ENCODE results near the gene ABHD17C. TPM values are rescaled to one million over a fixed set of nuclear protein-coding genes. Genes with fewer than 3 reads are reported as not detected.

The ABHD17C gene
- total RNA-seq, 2 donors from 2014 or later: 92.1 to 152 TPM

GRCh38 chr15:80769829-80770705 is 75.0 kb downstream of the ABHD17C start:
- Histone ChIP-seq H3K36me3 (no peaks in the 10 kb centered on the region), H3K27ac (no peak overlapping the region), H3K9ac (ENCODE audit: low read depth in 2 of 2, low read length in 2 of 2) (no peak overlapping the region), H3K4me3 (no peak overlapping the region), H3K9me3 (no peaks in the 10 kb centered on the region), H3K4me1 (no peaks in the 10 kb centered on the region), H3K27me3 (no peaks in the 10 kb centered on the region)
- intact Hi-C loops (cut with DNase I): loop anchor here (10.0 kb wide), 1 partner anchor 155 kb away; no protein-coding TSS in a partner anchor
- no peak for DNase-seq
- TF ChIP-seq CTCF (IDR thresholded peaks at IDR 0.05): no peak

DNA sequence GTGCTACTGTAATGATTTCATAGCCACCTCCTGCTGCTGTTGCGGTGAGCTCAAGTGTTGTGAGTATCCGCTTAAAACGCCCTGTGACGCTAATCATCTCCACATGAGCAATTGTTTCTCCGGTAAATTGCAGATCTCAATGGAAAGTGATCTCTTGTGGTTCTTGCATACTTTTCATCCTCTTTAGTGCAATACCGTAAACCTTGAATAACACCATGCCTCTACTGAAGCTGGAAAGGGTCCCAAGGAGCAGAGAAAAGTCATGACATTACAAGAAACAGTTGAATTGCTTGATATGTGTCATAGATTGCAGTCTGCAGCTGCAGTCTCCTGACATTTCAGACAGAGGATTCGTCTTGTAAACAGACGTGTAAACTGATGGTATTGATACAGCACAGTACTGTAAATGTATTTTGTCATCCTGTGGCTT is 78.0 kb downstream of the ABHD17C start:
- Histone ChIP-seq H3K9me3 (no peaks in the 10 kb centered on the region), H3K4me3 (no peak overlapping the region), H3K27ac (no peak overlapping the region), H3K27me3 (no peaks in the 10 kb centered on the region), H3K36me3 (no peaks in the 10 kb centered on the region), H3K4me1 (no peaks in the 10 kb centered on the region), H3K9ac (ENCODE audit: low read depth in 2 of 2, low read length in 2 of 2) (no peak overlapping the region)
- intact Hi-C loops (cut with DNase I): loop anchor here (10.0 kb wide), 1 partner anchor 158 kb away; no protein-coding TSS in a partner anchor
- DNase-seq: no peak
- TF ChIP-seq CTCF (IDR thresholded peaks at IDR 0.05): no peak

DNA sequence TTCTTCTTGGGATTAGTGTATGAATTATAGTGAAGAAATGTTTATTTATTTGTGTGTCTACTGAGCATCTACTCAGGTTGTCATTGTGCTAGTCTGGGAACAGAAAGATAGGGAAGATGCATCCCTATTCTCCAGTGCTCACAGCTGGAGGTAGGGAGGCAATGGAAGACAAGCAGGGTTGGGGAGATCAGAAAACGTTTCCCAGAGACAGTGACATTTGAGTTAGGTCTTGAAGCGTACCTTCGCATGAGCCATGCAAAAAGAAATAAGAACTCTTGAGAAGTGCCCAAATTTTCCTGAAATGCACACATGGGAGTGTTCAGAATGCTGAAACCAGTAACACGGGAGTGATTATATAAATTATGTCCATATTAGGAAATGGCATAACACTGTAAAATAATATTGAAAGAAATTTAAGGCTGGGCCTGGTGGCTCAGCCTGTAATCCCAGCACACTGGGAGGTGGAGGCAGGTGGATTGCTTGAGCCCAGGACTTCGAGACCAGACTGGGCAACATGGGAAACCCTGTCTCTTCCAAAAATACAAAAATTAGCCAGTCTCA is 78.8 kb downstream of the ABHD17C start:
- no peaks in the 10 kb centered on the region for H3K4me1 ChIP-seq
- no peak overlapping the region for H3K27ac ChIP-seq
- no peaks in the 10 kb centered on the region for H3K27me3 ChIP-seq
- no peaks in the 10 kb centered on the region for H3K9me3 ChIP-seq
- H3K36me3 ChIP-seq: no peaks in the 10 kb centered on the region
- no peak for TF ChIP-seq CTCF (IDR thresholded peaks at IDR 0.05)
- DNase-seq: no peak
- H3K4me3 ChIP-seq: no peak overlapping the region
- no peak overlapping the region for H3K9ac ChIP-seq (ENCODE audit: low read depth in 2 of 2, low read length in 2 of 2)
- intact Hi-C loops (cut with DNase I): loop anchor here (10.0 kb wide), 1 partner anchor 159 kb away; no protein-coding TSS in a partner anchor

- H3K9me3 ChIP-seq: no peaks in the 10 kb centered on the region
- no peaks in the 10 kb centered on the region for H3K36me3 ChIP-seq
- no peak overlapping the region for H3K4me3 ChIP-seq
- H3K27ac ChIP-seq: no peak overlapping the region
- H3K9ac ChIP-seq (ENCODE audit: low read depth in 2 of 2, low read length in 2 of 2): no peak overlapping the region
- H3K27me3 ChIP-seq: peaks cover 3% of the 10 kb centered on the region
- intact Hi-C loops (cut with DNase I): loop anchor here (10.0 kb wide), 1 partner anchor 160 kb away; no protein-coding TSS in a partner anchor
- no peak for TF ChIP-seq CTCF (IDR thresholded peaks at IDR 0.05)
- peaks cover 3% of the 10 kb centered on the region for H3K4me1 ChIP-seq
- DNase-seq: no peak
Observed at GRCh38 chr15:80774486-80774885, 79.4 kb downstream of the ABHD17C start.

- Histone ChIP-seq H3K27me3 (peaks cover 12% of the 10 kb centered on the region), H3K9ac (ENCODE audit: low read depth in 2 of 2, low read length in 2 of 2) (no peak overlapping the region), H3K4me1 (peaks cover 11% of the 10 kb centered on the region), H3K9me3 (no peaks in the 10 kb centered on the region), H3K36me3 (no peaks in the 10 kb centered on the region), H3K27ac (no peak overlapping the region), H3K4me3 (no peak overlapping the region)
- DNase-seq: no peak
- intact Hi-C loops (cut with DNase I): loop anchor here (10.0 kb wide), 1 partner anchor 161 kb away; no protein-coding TSS in a partner anchor
- no peak for TF ChIP-seq CTCF (IDR thresholded peaks at IDR 0.05)
Observed at GRCh38 chr15:80775338-80775737, 80.2 kb downstream of the ABHD17C start.

Measured in colonic mucosa (tissue), 4 donors.